GM21619 (cell line): ENCODE results near the gene CUL2.

ENCODE experiments used
- ATAC-seq: cut with Tn5 transposase; IDR thresholded peaks from one replicate; pipeline ENCODE4 v1.9.1; 2021; ENCODE audit not compliant: unreplicated experiment

The CUL2 gene

DNA sequence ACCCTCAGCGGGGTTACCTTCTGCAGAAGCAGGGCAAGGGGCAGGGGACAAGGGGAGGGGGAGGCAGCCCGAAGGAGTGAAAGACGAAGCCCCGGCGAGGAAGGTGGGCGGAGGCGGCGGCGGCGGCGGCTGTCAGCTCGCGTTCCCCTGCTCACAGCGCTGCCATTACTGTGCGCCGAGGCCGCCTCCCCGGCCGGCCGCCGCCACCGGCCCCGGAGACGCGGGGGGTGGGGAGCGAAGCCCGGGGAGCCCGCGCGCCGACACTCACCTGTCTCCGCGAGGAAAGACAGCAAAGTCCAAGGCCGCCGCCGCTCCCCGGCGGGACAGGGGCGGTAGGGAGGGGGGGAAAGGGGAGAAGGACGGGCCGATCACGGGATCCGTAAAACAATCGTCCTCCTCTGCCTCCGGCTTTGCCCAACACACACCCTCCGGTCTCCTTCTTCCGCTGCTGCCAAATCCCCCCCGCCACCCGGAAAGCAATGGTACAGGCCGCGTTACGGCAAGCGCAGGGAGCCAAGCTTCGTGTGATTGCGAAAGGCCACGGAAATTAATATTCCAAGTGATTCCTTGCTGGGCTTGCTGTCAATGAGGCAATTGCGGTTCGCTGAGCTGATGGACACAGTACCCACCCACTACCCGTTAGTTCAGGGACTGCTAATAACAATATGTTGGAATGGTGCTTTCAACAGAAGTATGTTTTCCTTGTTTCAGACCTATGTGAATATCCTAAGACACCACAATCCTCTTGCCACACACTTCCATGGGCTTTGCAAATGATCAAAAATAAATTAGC, at the start of gene CUL2:
CUL2 (minus strand) TSS at position 180 of the 793 bp plus-strand sequence. CDS start 19,024 bp downstream, outside the sequence.
- peak; percentile 92 for ATAC-seq

DNA sequence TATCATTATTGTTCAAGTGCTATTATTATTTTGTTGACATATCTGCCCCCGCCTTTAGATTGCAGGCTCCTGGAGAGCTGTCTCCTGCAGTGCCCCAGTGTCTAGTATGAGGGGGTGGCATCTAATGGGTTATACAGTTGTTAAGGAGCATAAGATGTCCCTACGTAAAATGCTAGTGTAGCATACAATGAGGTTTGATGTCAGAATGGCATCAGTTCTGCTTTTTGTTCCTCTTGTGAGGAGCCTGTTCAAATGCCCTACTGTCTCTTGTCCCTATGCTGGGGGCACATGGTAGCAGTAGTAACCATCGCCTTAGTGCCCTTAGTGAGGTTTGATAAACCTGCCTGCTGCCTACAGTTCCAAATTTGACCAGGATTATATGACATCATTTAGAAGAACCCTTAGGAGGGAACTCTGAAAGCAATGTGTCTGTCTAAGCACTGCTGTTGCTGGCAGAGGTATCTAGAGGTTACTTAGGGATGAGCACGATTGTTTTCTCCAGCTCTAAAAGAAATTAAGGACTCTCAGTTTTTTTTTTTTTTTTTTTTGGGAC, 46.2 kb upstream of the CUL2 start:
- peak; percentile 38 for ATAC-seq

DNA sequence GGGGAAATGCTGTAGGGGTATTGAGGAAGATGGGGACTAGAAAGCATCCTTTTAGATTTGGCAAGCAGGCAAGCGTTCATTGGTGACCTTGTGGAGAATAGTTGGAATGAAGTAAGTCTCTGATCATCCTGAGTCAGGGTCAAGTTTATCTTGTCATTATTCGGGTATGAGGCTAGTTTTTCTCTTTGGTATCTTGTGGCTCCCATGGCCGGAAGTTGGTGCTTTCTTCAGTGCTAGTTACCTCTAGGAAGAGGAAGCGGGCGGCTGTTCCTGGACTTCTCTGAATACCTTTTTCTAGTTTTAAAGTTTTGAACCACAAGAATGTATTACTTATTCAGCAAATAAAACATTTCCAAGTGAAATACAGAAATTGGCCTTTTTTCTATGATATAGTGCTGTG, 45.7 kb upstream of the CUL2 start:
- no peak for ATAC-seq

DNA sequence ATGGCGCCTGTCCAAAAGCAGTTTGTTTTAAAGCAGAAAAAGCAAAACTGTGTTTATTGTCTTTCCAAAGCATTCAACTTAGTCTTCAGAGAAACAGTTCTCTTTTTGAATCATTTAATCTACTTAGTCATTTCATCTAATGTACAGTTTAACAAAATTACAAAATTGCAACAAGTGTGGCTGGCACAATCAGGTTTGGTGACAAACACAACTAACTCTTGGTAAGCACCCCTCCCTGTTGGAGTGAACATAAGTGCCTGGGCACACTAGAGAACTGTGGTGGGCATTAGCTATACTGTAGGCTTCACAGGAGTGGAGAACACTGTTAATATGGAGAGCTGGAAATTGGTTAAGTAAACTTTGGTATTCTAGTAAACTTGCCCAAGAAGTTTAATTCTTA, 43.4 kb upstream of the CUL2 start:
- ATAC-seq = no peak

DNA sequence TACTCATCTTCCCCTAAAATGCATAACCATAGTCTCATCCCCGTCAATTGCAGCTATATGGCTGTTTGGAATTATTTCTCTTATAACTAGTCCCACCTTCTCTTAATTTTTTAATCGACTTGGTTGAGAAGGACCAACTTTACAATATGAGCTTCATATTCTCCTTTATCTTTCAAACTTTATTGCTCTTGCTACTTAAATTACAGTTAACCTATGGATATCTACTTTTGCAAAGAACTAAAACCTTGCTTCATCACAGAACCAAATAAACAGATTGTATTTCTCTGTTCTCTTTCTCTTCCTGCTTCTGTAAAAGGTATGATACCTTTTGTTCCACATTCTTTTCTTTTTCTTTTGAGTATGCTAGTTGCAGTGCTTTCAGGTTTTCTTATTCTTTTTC, 42.6 kb upstream of the CUL2 start:
- ATAC-seq = no peak

DNA sequence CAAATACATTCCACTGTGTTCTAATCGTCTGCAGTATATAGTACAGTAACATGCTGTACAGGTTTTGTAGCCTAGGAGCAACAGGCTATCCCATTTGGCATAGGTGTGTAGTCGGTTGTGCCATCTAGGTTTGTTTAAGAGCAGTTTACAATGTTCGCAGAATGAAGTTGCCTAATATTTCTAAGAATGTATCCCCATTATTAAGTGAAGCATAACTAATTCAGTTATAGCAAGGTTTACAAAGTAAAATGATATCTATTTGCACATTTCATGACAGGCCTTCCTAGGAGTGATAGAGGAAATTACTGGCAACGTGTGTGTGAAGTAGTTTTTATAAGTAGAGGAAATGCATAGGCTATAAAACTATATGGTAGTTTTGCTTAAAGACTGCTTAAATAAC, 40.5 kb upstream of the CUL2 start:
- no peak for ATAC-seq

DNA sequence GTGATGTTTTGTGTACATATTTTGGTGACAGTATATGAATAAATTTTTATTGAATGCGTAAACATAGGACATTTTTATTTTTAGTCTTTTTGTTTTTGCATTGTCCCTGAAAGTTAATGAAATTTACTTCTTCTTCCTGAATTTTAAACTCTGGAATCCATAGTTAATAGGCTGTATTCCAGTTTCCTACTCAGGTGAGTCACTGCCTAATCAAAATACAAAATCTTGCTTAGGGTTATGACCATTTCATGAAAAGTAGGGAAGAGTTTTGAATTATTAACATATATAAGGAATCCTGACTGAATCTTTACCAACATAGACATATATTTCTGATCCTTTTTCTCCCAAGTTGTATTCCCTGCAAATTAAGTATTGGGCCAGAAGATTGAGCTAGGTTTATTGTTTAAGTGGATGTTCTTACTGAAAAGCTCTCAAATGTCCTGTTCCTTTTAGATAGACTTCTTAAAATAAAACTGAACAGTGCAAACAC, 39.1 kb upstream of the CUL2 start:
- no peak for ATAC-seq

DNA sequence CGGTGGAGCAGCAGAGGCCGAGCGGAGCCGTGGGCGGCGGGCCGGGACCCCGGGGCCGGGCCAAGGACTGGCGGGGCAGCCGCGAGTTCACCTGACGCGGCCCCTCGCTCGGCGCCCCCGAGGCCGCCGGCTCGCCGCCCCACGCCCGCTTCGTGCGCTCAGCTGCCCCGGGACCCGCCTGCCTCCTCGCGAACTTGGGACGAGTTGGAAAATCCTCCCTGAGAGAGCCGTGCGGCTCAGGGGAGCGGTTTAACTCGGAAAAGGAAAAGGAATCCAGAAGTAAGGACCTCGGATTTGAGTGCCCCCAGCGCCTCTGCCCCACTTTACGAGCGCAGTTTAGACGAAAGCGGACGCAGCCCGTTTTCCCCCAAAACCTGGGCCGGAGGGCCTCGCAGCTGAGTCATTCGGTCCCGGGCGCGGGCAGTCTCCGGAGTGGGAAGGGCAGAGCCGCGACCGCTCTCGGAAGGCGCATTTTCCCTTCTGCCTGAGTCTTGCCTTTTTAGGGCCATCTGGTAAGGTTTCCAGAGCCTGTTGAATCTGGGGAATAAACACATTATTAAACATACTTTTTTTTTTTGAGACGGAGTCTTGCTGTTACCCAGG, 37.2 kb upstream of the CUL2 start:
- no peak for ATAC-seq

DNA sequence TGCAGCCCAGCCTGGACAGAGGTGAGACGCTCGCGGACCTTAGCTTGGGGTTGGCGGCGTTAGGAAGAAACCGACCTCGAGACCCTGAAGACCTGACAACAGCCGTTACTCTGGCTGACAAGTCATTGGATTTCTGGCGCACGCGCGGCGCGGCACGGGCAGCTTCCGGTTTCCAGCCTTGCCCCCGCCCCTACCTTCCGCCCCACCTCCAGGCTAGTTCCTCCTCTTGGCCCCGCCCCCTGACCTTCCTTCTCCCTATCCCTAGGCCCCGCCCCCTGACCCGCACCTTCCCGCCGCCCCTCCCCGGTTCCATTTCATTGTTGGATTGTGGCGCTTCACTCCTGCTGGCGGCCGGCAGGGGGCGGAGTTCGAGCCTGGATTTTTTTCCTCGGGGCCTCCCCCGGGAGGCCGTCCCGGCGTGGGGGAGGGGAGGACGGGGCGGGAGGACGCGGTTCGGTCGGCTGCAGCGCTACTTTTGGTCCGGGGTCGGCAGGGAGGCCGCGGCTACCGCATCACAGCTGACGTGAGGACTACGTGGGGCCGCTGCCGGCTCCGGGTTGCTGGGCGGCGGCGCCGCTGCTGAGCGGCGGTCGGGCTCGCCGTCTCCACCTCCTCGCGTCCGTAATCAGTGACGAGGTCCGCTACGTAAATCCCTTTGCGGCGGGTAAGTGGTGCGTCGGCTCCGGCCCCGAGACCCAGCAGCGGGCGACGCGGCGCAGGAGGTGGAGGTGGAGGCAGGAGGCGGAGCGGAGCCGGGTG, 36.6 kb upstream of the CUL2 start, which contains the start of gene CREM:
CREM (plus strand) TSS at position 317 of the 759 bp plus-strand sequence. CDS start 10,990 bp downstream, outside the sequence.
- peak; percentile 77 for ATAC-seq

DNA sequence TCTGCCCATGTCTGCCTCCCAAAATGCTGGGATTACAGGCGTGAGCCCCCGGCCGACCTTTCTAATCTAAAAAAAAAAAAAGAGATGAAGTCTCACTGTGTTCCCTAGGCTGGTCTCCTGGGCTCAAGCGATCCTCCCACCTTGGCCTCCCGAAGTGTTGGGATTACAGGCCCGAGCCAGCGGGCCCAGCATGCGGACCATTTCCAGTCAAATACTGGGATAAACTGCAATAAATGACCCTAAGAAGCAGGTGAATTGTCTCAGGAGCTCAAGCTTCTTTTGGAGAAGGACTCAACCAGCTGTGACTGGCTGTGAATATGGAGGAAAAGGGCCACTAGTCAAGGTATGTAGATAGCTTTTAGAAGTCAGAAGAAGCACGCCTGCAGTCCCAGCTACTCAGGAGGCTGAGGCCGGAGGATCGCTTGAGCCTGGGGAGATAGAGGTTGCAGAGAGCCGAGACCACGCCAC, 36.0 kb upstream of the CUL2 start:
- no peak for ATAC-seq

DNA sequence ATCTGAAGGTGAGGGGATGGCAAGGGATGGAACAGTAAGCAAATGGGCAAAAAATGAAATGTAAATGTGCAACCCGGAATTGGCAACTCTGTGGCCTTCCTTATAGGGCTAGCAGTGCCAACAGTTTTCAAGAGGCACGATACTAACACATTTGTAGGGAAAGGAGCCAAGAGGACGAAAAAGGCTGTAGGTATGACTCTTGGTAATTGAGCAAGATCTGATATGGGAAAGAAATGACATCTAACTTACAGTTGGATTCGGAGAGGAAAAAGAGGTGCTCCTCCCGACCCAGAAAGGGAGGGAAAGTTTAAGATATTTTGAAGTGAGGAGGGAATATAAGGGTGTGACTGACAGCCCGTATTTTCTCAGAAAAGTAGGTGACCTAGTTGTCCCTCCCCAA, 34.4 kb upstream of the CUL2 start:
- no peak for ATAC-seq

DNA sequence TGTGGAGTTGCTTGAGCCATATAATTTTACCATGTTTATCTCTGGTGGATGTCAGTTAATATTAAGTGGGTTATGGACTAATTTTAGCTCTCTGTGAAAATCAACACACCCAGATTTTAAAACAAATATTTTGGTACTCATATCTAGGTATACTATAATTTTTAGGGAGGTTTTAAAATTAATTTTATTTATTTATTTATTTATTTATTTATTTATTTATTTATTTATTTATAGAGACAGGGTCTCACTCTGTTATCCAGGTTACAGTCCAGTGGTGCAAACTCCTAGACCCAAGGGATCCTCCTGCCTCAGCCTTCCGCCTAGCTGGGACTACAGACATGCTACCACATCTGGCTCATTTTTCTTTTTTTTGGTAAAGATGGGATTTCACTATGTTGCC, 29.2 kb upstream of the CUL2 start:
- no peak for ATAC-seq

DNA sequence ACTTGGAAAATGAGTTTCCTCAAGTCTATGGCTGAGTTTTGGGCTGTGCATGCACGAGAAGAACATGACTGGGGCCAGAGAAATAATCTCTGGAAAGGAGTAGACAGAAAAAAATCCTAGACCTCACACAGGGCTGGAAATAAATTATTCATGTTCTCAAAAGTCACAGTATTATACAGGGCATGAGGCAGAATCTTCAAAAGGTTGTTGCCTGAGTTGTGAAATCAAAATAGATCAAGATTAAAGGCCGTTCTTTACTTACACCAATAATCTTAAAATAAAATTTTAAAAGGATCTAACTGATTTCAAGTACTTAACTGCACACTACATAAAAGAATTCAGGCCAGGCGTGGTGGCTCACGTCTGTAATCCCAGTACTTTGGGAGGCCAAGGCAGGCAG, 22.4 kb upstream of the CUL2 start:
- no peak for ATAC-seq

DNA sequence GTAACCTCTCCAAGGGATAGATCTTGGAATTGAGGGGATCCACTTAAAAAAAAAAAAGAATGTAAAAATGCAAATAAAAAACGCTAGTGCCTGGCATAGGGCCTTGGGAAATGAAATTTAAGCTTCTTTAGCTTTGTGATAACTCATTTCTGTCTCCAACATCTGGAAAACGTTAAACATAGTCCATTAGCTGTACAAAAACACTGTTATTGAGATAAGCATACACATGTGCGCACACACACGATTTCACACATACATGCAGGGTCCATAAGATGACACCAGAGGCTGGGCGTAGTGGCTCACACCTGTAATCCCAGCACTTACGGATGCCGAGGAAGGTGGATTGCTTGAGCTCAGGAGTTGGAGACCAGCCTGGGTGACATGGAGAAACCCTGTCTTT, 13.7 kb upstream of the CUL2 start:
- ATAC-seq = no peak

DNA sequence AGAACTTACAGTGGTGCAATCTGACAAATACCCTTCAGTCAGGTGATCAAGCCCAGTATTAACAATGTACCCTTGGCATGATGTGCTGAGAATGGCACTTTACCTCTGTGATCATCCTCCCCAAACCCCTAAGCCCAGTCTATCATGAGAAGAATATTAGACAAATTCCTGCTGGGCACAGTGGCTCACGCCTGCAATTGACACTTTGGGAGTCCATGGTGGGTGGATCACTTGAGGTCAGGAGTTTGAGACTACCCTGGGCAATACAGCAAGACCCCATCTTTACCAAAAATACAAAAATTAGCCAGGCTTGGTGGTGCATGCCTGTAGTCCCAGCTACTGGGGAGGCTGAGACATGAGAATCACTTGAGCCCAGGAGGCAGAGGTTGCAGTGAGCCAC, 7.4 kb upstream of the CUL2 start:
- ATAC-seq = no peak

DNA sequence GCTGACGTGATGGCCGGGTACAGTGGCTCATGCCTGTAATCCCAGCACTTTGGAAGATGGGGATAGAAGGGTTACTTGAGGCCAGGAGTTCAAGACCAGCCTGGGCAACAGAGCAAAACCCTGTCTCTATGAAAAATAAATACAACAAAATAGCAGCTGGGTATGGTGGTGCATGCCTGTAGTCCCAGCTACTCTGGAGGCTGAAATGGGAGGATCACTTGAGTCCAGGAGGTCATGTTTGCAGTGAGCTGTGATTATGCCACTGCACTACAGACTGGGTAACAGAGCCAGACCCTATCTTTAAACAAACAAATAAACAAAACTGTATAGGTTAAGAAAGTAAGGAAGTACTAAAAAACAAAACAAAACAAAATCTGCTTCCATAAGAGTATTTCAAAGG, 6.2 kb upstream of the CUL2 start:
- ATAC-seq = no peak

DNA sequence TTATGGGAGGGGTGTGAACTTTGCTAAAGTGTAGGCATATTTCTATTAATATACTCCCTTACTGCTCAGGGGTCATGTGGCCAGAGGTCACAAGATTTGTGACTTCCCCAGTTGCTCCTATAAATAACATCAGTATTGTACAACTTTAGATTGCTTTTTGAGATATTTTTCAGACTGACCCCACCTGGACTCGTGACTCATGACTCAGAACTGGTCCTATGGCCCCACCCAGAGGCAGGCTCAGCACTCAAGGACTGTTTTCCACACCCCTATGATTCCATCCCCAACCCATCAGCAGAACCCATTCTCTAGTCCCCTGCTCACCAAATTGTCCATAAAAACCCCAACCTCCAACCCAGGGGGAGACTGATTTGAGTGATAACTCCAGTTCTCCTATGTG, 2.7 kb upstream of the CUL2 start:
- ATAC-seq = no peak

DNA sequence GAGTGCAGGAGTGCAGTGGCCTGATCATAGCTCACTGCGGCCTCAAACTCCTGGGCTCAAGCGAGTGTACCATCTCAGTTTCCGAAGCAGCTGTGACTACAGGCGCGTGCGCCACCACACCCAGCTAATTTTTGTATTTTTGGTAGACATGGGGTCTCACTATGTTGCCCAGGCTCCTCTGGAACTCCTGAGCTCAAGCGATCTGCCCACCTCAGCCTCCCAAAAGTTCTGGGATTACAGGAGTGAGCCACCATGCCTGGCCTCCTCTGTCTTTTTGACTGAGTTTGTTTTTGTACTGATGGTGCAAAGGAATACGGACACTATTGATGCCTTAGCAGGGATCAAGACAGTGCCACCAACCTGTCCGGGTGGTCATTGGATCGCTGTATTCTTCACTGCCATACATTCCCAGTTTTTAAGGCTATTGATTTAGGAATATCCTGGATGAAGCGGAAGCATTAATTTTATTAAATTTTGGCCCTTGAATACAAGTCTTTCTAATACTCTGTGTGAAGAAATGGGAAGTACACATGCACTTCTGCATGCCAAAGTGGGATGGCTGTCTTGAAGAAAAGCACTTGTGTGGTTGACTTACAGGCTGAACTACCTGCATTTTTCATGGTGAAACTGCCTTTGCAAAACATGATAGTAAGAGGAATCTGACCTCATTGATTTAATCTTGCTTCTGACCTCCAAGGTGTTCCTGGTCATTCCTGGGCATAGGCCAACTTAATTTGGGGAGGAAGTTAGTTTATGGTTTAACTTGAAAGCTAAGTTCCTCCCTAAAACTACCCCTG, 2.1 kb upstream of the CUL2 start:
- no peak for ATAC-seq

DNA sequence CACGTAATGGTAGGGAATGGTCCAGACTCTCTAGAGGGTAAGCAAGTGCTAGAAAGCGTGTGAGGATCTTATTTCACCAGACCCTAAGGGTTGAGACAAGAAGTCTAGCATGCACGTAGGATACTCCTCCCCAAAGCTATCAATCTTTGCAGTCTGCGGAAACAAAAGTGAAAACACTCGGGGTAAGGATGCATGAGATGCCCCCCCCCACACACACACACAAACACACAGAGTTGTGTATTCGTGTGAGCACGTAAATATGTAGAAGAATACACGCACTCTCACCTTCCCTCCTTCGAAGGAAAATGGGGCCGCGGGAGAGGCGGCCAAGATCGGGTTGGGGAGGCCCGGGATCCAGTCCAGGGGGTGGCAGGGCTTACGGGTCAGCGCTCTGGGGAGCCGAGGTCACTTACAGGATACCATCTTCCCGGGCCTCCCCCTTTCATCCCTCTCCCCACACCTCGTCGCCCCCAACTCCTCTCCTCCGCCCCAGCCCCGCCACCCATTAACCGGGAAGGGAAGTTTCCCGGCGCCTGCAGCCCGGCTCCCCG, 455 bp downstream of the CUL2 start:
- ATAC-seq = peak; percentile 36

DNA sequence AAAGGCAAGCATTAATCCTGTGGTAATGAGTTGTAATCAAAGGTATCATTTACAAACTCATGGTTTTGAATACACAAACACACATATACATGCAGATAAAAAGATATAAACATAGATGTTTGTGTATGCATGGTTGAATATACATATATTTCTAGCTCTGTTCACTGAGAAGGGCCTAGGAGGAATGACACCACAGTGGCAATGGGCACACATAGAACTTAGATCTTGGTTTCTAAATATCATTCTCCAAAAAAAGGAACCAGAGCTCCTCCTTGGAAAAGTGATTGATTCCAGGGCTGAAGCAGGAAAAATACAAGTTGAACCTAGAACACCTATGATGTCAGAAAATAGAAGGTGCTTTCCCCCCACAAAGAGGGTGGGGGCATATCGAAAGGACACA, 6.9 kb downstream of the CUL2 start:
- no peak for ATAC-seq
